NCI-H748 treated with DMSO at 0.1 percent for 48 hours (cell line): ENCODE results near the gene NHS.
A peak's percentile ranks its signal among the peaks of the same experiment; 100 is the strongest.

ENCODE experiments used
- DNase-seq: peaks from one replicate; lab custom pipeline; 2025; lab: John Stamatoyannopoulos, UW

The NHS gene

DNA sequence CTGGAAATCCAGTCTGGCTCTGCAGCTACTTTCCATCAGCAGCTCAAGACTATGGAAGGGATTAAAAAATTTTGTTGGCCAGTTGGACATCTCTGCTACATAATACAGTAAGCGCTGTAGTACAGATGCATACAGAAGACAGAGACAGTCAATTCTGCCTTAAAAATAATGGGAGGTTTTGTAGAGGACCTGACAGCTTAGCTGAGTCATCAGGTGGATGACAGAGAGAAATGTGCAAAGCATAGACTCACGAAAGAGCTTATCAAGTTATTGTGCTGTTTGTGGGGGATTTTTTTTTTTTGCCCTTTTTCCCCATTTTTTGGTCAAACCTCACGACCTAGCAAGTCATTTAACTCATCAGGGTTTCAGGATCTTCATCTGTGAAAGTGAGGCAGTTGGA lies 213.3 kb downstream of the NHS start:
- no peak for DNase-seq

DNA sequence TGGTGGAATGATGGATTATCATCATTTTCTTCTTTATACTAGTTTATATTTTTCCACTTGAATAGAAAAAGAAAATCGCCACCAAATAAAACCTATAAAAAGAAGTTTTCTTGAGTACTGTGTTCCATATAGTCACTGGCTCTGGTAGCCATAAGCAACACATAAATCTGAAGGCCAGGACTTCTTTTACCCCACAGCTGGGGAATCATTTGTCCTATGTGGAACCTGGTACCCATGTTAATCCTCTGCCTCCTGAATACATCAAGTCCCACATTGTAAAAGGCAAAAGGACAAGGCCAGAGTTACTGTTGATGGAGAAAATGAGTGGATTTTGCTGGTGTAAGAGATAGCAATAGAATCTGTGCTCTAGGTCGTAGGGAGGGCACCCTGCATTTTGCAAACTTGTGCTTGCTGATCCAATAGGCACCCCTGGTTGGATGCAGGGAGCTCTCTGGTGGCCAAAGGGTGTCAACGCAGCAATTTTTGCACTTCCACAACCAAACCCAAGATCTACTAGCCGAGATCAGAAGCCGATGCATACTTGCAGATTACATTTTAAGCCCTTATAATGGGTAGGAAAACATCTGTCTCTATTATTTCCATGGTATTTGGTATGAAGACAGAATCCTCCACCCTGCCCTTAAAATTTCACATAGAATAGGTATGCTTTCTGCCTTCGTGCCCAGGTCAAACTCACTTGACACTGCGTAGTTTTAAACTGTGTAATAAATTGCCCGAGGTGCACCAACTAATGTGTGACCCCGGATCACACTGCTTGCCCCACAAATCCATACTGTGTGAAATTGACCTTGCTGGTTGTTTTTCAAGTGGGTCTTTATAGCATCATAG lies 216.1 kb downstream of the NHS start:
- peak; percentile 46 for DNase-seq

DNA sequence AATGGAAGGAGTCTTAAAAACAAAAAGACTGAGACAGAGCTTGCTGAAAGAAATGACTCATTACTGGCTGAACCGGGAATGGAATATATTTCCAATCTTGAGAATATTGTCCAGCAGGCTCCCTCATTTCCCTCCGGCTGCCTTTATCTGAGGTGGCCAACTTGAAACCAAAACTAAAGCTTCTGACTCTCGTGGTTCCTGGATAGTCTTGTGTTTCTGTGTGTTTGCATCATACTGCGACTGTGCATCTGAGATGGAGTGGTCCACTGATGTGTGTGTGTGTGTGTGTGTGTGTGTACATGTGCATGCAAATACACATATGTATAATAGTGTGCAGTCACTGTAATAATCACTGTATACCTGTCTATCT lies 216.7 kb downstream of the NHS start:
- no peak for DNase-seq

DNA sequence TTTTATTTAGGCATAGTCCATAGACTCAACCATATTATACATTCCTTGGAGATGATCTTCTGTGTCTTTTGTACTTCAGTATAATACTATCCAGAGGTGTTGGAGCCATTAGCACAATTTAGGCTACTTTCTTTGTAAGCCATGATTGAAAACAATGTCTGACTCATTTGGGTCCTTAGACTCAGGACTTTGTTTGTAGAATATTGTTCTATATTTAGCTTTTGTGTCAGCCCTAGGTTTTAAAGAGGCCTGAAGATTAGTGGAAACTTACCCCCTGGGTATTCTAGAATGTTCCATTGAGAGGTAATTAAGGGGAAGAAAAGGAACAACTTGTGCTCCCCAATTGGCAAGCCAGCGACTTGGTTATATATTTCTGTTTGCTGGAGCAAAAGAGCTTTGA lies 217.1 kb downstream of the NHS start:
- no peak for DNase-seq

DNA sequence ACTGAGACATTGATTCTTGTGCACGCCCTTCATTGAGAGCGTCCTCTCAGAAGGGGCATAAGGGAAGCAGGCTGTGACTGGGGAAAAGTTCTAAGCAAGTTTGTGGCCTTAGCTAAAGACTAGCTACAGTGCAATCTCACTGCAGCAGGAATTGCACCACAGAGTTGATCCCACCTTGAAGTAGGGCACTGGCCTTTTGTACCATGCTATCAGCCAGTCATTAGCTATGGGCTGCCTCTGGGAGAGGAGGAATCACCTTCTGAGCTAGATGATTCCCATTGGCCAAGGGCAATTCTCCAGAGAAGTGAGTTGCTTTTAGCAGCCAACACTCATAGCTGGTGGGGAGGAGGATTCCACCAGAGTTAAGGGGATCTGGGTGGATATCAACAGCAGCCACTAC lies 219.7 kb downstream of the NHS start:
- no peak for DNase-seq

DNA sequence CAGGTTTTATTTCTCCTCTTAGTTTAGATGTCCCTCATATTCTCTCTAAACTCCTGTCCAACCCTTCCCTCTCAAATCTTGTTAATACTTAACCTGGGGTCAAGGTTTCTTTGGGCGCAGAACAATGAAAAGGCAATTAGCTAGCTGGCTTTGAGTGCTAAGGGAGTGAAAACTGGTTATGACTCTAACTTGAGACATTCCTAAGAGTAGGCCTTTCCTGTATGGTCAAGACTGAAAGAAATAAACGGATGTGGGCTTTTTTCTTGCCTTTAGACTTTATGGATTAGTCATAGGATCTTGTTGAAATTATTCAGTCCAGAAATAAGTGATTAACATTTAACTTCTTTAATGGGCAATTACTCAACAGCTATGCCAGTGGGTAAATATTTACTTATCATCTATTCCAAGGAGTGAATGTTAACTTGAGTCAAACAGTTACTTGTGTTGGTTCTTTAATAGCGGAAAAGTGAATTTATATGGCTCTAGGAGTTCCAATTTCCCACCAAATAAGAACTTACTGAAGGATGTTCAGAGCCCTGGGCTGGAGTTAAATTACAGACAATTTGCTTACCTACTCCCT lies 220.5 kb downstream of the NHS start:
- no peak for DNase-seq

DNA sequence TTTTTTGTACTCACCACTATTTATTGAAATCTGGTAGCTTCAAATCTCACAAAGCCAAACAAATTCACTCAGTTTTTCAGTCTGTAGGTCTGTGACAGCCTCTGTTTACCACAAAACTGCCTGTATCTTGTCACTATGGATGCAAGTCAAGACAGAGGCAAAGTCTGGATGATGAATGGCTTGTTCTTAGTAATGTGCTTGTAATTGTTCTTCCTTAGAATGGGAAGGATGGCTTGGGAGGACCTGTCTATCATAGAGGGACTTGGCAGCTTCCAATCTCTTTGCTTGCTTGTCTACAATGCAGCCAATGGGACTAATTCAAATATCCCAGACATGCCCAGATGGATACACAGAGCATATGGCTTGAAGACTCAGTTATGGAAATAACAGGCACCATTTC lies 221.1 kb downstream of the NHS start:
- DNase-seq, result no peak

DNA sequence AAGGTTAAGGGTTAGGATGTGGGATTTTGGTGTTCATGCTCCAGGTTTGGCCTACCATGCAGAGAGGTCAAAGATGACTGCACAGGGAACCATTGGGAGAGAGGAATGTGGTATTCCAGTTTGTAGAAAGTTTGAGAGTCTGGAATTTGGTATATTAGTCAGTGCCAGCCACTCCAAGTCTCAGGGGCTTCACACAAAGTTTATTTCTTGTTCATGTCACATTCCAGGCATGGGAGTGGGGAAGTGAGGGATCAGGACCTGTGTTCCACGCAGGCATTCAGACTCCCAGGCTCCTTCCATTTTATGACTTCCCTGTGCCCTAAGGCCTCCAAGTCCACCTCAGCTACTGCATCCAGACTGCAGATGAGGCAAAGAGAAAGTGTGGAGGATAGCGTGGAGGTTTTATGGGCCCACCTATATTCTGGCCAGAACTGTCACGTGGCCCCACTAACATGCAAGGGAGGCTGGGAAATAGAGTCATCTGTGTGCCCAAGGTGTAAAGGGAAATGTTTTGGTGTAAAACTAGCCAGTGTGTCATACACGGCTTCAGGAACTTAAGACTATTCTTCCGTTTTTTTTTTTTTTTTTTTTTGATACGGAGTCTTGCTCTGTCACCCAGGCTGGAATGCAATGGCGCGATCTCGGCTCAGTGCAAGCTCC lies 221.7 kb downstream of the NHS start:
- DNase-seq, result no peak

DNA sequence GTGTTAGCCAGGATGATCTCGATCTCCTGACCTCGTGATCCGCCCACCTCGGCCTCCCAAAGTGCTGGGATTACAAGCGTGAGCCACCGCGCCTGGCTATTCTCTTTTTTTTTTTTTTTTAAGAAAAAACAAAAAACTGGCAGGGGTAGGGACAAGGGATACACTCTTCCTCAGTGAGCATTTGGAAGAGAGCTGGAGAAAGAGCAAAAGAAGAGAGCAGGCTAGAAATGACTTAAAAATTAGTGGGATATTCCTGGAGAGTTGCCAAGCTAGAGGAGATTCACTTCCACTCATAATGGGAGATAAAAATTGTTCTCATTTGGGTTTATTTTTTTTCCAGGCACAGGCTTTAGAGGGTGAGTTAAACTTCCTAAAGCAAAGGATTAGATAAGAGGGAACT lies 222.3 kb downstream of the NHS start:
- no peak for DNase-seq

DNA sequence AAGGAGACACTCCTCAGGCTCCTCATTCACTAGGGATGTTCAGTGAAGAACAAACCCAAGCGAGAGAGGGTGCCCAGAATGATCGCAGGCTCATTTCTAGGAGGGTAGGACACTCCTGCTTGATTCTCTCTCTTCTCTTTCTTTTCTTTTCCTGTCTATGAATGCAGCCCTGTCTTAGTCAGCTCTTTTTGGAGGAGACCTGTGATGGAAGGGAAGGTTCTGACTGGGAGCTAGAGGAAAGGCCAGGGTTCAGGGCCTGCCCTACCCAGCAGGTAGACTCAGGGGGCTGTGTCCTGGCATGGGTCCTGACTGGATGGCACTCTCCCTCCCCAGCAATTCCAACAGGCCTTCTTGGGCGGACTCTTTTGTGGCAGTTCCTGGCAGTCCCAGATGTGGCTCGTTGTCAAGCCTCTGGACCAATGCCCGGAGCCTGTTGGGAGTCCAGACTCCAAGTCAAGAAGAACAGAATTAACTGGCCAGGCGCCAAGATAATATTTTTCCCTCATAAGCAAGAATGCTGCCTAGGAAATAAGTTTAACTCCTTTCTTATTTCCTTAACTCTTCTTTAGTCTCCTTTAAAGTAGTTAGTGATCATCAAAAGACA lies 222.9 kb downstream of the NHS start:
- no peak for DNase-seq

DNA sequence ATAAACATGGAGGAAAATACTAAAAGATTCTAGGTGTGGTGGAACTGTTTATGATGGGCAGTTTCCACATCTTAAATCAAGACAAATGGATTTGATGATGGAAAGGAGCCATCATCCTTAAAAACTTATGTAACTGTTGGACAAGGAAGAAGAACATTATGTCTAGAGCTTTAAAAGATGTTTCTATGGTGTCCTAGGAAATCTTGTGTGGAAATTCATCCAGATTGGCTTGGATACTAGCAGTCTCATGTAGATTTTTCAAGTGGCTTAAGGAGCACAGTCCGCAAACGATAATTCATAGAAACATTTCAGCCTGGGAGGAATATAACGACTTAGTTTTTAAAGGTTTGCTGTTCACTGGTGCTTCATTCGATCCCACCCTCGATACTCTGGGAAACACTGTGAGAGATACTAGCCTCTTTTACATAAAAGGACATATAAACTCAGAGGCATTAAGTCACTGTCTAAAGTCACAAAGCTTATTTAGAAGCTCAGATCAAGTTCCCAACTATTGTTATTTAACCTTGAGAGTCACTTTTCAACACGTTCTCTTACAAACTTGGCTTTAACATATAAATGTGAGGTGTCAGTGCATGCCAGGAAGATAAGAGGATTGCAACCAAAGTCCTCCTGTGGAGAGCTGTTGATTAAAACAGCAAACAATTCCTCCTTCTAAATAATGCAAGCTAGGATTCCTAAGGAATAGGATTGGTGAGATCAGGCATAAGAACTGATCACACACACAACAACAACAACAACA lies 226.6 kb downstream of the NHS start:
- DNase-seq, result no peak

DNA sequence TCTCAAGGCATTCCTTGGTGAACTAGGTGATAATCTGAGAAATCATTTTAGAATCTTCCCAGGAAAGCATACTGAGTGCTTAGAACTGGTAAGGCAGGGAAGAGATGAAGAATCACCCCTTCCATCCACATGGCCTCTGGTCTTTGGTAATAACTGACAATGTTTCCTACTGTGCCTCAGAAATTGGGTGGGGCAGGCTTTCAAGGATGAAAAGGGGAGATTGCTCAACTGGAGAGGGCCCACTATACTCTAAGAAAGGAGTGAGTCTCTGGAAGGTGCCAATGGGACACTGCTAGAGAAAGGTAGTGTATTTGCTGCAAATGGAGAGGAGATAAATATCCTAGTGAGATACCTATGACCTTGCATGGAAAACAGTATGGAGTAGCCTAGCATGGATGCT lies 227.2 kb downstream of the NHS start:
- no peak for DNase-seq

DNA sequence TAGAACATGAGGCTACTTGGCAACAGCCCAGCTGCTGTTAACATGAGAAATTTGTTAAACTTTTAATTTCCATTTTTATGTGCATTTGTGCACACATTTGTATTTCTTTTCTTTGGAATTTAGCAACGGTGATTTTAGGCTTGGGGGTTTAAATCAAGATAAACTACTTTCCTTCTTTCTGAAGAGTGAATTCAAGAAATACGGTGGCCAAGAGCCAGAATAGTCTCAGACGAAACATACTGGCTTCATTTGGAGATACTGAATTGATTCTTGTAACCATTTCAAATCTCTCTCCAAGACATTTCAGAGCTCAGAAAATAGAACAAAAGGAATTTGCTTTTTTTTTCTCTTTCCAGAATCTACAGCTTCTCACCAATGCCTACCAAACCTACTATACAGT lies 228.2 kb downstream of the NHS start:
- no peak for DNase-seq

DNA sequence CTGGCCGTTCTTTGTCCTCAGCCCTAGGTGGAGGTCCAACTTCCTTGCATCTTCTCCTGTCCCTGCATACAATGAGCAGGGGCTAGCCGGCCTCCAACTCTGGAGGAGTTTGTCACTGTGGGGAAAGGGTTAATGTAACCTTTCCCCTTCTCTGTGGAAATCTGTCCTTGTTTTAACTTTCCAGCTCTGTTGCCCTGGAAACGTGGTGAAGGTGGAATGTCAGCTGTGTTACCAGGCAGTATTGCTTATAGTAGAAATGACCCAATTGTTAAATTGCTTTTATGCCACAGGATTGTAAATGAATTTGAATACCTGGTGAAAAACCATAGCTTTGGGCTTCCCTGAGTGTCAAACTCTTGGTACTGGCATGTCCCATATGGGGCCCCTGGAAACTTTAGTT lies 230.7 kb downstream of the NHS start:
- DNase-seq, result no peak

DNA sequence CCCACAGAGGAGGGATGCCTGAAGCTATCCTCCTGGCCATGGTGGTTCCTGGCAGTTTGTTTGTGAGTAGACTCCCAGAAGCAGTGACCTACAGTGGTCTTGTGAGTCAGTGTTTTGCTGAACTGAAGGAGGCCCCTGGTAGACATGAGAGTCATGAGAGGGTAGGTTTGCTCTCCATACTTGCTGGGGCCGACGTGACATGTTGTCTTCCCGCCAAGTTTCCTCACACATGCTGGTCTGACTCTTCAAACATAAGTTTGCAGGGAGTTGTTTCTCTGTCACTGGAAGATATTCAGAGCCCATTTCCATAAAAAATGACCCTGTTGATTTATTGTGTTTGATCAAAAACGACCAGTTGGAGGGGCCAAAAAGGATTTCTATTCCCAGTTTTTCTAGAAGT lies 231.2 kb downstream of the NHS start:
- no peak for DNase-seq

DNA sequence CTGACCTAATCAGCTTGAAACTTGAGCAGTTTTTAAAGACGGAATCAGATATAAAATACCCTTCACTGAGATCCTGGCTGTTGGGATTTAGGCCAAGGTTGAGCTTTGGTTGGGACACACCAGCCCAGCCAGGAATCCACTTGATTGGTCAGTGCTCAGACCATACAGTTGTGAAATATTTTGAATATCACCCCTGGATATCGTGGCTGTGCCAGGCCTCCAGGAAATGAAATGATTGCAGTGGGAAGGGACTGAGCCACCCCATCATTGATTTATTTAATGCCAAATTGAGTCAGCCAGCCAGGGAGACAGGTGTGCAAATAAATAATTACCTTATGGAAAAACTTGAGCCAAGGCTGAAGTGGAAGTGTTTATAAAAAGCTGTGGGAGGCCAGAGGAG lies 233.9 kb downstream of the NHS start:
- peak; percentile 53 for DNase-seq

DNA sequence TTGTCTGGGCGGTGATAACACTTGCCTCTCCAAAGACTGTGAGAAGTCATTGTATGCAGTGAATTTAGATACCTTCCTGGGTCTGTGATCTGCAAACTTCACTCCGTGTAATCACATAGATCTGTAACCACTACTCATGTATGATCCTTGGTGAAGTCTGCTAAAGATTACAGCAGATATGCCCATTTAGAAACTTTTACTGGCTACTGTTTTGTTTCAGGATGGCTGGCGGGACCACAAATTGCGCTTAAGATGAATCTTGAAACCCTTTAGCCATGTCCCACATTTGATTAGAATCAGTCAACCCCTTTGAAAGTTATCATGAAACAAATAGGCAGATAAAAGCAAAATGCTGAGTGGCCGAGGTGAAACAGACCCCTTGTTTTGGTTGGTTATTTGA lies 235.8 kb downstream of the NHS start:
- DNase-seq, result no peak

DNA sequence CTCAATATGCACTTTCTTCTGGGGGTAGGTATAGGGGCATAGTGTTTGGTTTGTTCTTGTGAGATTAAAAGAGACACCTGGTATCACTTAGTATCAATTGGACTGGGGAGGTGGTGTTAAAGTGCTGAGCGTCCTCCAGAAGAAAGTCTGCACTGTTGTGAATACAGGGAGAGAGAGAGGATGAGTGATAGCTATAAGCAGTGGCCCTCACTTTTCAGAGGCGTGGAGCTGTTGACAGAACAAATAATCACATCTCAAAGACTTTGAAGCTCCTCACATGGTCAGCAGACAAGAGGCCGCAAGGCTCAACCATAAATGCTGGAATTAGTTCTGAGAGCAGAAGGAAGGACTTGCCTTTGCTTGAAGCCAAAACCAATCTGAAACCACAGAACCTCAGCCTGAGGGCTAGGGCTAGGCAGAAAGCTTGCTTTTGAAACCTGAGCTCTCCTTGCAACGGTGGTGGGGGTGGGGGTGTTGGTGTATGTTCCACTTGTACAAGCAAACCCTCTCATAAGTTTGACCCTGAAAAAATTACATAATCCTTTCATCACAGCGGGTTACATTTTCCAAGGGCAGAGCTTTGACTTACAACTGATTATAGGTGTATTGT lies 239.1 kb downstream of the NHS start:
- peak; percentile 27 for DNase-seq

DNA sequence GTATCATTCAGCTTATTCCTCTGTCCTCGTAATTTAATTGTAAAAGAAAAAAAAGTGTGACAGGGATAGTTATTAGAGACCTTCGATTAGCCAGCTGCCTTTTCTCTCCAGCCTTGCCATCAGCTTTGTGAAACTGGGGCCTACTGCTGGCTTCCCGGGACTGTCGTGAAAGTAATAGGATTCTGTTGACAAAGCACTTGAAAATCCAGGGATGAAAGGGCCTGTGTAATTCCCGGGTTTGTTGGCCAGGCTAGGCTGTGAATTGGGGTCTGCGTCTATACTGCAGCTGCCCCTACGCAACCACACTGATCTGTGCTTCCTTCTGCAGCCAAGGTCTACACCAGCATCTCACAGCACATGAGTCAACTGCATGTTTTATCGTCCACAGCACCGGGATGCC lies 241.9 kb downstream of the NHS start:
- DNase-seq, result peak; percentile 81

DNA sequence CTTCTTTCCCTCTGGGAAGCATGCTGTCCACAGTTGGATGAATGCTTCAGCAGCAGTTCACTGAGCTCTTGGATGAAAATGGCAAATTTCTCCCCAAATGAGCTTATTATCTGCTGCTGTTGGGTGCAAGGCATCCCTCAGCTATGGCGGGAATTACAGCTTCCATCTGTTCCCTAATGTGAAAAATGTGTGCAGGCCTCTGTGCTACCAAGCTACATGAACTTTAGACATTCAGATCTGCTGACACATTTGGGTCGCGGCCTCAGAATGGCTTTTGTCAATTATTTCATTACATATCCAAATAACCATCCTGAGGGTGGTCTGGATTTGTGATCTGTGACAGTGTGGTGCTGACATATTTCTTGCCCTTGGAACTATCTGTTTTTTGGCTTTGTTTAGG lies 242.8 kb downstream of the NHS start:
- DNase-seq, result no peak

DNA sequence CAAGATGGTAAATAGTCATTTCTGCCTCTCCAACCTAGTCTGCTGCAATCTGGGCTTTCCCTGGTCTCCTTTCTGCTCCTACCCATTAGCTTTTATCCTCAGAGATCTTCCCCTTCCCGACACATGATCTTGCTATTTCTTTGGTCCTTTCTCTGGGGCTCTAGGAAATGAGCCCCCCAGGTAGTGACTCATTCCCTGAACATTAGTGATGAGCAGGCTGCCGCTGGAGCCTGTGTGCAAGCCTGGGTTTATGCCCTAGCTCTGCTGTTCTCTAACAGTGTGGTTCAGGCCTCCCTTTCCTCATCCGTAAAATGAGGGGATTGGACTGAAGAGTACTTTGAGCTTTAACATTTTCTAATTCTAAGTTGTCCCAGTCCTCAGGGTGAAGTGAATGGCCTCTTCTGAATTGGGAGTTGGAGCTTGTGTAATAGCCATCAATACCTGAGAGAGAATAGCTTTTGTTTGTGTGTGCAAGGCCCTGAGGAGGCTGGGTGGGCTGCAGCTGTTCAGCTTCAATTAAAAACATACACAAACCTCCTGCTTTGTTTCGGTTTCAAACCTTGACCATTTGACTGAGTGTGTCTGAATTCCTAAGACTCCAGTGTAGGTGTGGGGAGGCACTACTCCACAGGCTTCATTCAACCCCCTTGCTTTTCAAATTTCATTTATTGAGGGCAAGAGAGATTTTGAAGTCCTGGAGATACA lies 246.7 kb downstream of the NHS start:
- peak; percentile 49 for DNase-seq
